ENCODE measurements around the gene MICAL3. TPM values are rescaled to one million over a fixed set of nuclear protein-coding genes. Genes with fewer than 3 reads are reported as not detected.

The MICAL3 gene
- total RNA-seq, 4 donors from 2014 or later: 24.3 to 29.7 (median 28.2) TPM

GRCh38 chr22:17911312-17911705 is 113.1 kb downstream of the MICAL3 start:
- TF ChIP-seq CTCF (IDR thresholded peaks at IDR 0.05) (no peak), POLR2A (IDR thresholded peaks at IDR 0.05) (no peak)
- no peak overlapping the region for H3K4me3 ChIP-seq (ENCODE audit: low read depth, poor library complexity, severe bottlenecking)
- intact Hi-C loops (cut with DNase I; ENCODE audit: low total_unique reads): no loop called here
- no peak for DNase-seq (ENCODE audit: low spot score in 2 of 2)
- WGBS, 2 donors: 81 to 93% methylated on average over 6 of the region's 6 CpGs

- WGBS, 2 donors: 16 to 17% methylated on average over 12 of the region's 12 CpGs
- H3K4me3 ChIP-seq (ENCODE audit: low read depth, poor library complexity, severe bottlenecking): no peak overlapping the region
- TF ChIP-seq POLR2A (IDR thresholded peaks at IDR 0.05) (no peak), CTCF (IDR thresholded peaks at IDR 0.05) (no peak)
- intact Hi-C loops (cut with DNase I; ENCODE audit: low total_unique reads): no loop called here
- DNase-seq (ENCODE audit: low spot score in 2 of 2): peak in 1 of 2 donors; percentile 41
Measured at GRCh38 chr22:17910561-17911311, 113.6 kb downstream of the MICAL3 start.

GRCh38 chr22:17907748-17908051 is 116.7 kb downstream of the MICAL3 start:
- H3K4me3 ChIP-seq (ENCODE audit: low read depth, poor library complexity, severe bottlenecking): no peak overlapping the region
- TF ChIP-seq CTCF (IDR thresholded peaks at IDR 0.05) (no peak), POLR2A (IDR thresholded peaks at IDR 0.05) (no peak)
- intact Hi-C loops (cut with DNase I; ENCODE audit: low total_unique reads): no loop called here
- no peak for DNase-seq (ENCODE audit: low spot score in 2 of 2)
- WGBS, 2 donors: 77 to 82% methylated on average over 9 of the region's 9 CpGs

GRCh38 chr22:17906978-17907747 is 117.2 kb downstream of the MICAL3 start:
- intact Hi-C loops (cut with DNase I; ENCODE audit: low total_unique reads): no loop called here
- H3K4me3 ChIP-seq (ENCODE audit: low read depth, poor library complexity, severe bottlenecking): no peak overlapping the region
- no peak for DNase-seq (ENCODE audit: low spot score in 2 of 2)
- WGBS, 2 donors: 65% methylated on average over 16 of the region's 16 CpGs
- TF ChIP-seq CTCF (IDR thresholded peaks at IDR 0.05) (no peak), POLR2A (IDR thresholded peaks at IDR 0.05) (no peak)

GRCh38 chr22:17905445-17905844 is 118.9 kb downstream of the MICAL3 start:
- WGBS, 2 donors: 92 to 97% methylated on average over 8 of the region's 8 CpGs
- TF ChIP-seq CTCF (IDR thresholded peaks at IDR 0.05) (no peak), POLR2A (IDR thresholded peaks at IDR 0.05) (no peak)
- H3K4me3 ChIP-seq (ENCODE audit: low read depth, poor library complexity, severe bottlenecking): no peak overlapping the region
- intact Hi-C loops (cut with DNase I; ENCODE audit: low total_unique reads): no loop called here
- DNase-seq (ENCODE audit: low spot score in 2 of 2): no peak
